HepG2 (cell line): ENCODE data around the gene MEPE. TPM values are rescaled to one million over a fixed set of nuclear protein-coding genes. Genes with fewer than 3 reads are reported as not detected.

Experiments
- ATAC-seq: fragments of 200-7000 bp; cut with Tn5 transposase; 3 replicates; pipeline ENCODE4 v1.9.1; 2020; ENCODE audit warnings: mild to moderate bottlenecking, moderate library complexity
- BruUV-seq: library from RNA; stranded (reverse); fragments of 400-500 nt; replicated peaks from 2 replicates; lab custom pipeline; 2021; lab: Mats Ljungman, UMichigan
- CTCF ChIA-PET: fragments of 300-600 bp; formaldehyde crosslinking; extraction: SDS; loops from one replicate; lab custom pipeline; 2021; ENCODE audit warnings: low total read pairs, inconsistent platforms, low intra/inter-chr PET ratio; lab: Yijun Ruan, JAX
- POLR2A ChIA-PET: fragments of 350-600 bp; sonication (Branson Sonifier 250); formaldehyde crosslinking; loops from one replicate; lab custom pipeline; 2020; ENCODE audit warnings: antibody characterized with exemption, inconsistent platforms; lab: Yijun Ruan, JAX
- DNase-seq: peaks from one replicate; pipeline ENCODE4 v3.0.0-alpha.2; 2015; ENCODE audit warnings: low spot score
- FAIRE-seq: peaks from 3 replicates; lab custom pipeline; 2011; peaks lifted over from hg19 to GRCh38; lab: Jason Lieb, UNC
- H2AFZ ChIP-seq: one replicate; pipeline ENCODE4 v1.6.1; 2011; ENCODE audit warnings: low read length, inconsistent platforms
- H3K27ac ChIP-seq: fragments of 300-600 bp; 3 replicates; pipeline ENCODE4 v1.8.0; 2011; ENCODE audit warnings: mixed run types, mild to moderate bottlenecking, mixed read lengths, low read length, inconsistent platforms; ENCODE audit not compliant: insufficient read depth; ENCODE audit errors: extremely low read length
- H3K27me3 ChIP-seq, 2 experiments: fragments of 200-600 bp in 1 of 2; 2 replicates in 1 of 2; 3 replicates in 1 of 2; pipeline versions ENCODE4 v1.6.0 to v1.8.0; 2011; ENCODE audit warnings: low read length in 2 of 2, mild to moderate bottlenecking in 2 of 2, moderate library complexity in 2 of 2, inconsistent platforms in 1 of 2; ENCODE audit not compliant: insufficient read depth in 2 of 2, control insufficient read depth in 1 of 2
- H3K36me3 ChIP-seq, 2 experiments: fragments of 200-600 bp in 1 of 2; replicated peaks in 1 of 2; 2 replicates in 1 of 2; 3 replicates in 1 of 2; pipeline versions ENCODE4 v1.5.1 to v1.8.0; 2011; ENCODE audit warnings: low read length in 2 of 2, inconsistent platforms in 1 of 2; ENCODE audit not compliant: insufficient read depth in 2 of 2, control insufficient read depth in 1 of 2
- H3K4me1 ChIP-seq: 2 replicates; pipeline ENCODE4 v1.5.1; 2012; ENCODE audit warnings: low read length, inconsistent platforms; ENCODE audit not compliant: insufficient read depth
- H3K4me2 ChIP-seq: 2 replicates; pipeline ENCODE4 v1.6.0; 2011; ENCODE audit warnings: low read depth, low read length, inconsistent platforms
- H3K4me3 ChIP-seq, 3 experiments: fragments of 200-600 bp in 1 of 3; sonication (generic), shearing (Covaris generic) in 1 of 3; replicated peaks in 1 of 3; 2 replicates each; pipeline ENCODE4 v1.5.1; 2011 to 2016; ENCODE audit warnings: low read length in 3 of 3, inconsistent platforms in 2 of 3, low read depth in 2 of 3, mild to moderate bottlenecking in 2 of 3, control low read depth in 1 of 3, mixed read lengths in 1 of 3; ENCODE audit not compliant: insufficient read depth in 1 of 3
- H3K79me2 ChIP-seq: one replicate; pipeline ENCODE4 v1.6.1; 2011; ENCODE audit warnings: low read length, inconsistent platforms; ENCODE audit not compliant: insufficient read depth
- H3K9ac ChIP-seq: 2 replicates; pipeline ENCODE4 v1.6.0; 2011; ENCODE audit warnings: mild to moderate bottlenecking, low read depth, low read length, inconsistent platforms; ENCODE audit not compliant: insufficient read depth
- H3K9me3 ChIP-seq: 2 replicates; pipeline ENCODE4 v1.5.1; 2012; ENCODE audit warnings: mild to moderate bottlenecking, low read length
- H4K20me1 ChIP-seq: 2 replicates; pipeline ENCODE4 v1.6.0; 2011; ENCODE audit warnings: inconsistent platforms, mild to moderate bottlenecking, low read length, moderate library complexity; ENCODE audit not compliant: insufficient read depth
- AKAP8 ChIP-seq: sonication (generic); formaldehyde crosslinking; IDR thresholded peaks from 2 replicates; pipeline ENCODE4 v1.5.1; 2020; ENCODE audit warnings: mild to moderate bottlenecking, missing genetic modification reagents
- IKZF4 ChIP-seq: sonication (generic); formaldehyde crosslinking; IDR thresholded peaks from 2 replicates; pipeline ENCODE4 v1.5.1; 2020; ENCODE audit warnings: borderline replicate concordance, mild to moderate bottlenecking, low read depth, missing genetic modification reagents; ENCODE audit errors: not compliant biosample characterization
- MXD3 ChIP-seq: IDR thresholded peaks from 2 replicates; pipeline ENCODE4 v1.6.1; 2016; ENCODE audit warnings: mild to moderate bottlenecking, missing biosample characterization, missing genetic modification reagents
- PAWR ChIP-seq: sonication (generic); formaldehyde crosslinking; IDR thresholded peaks from 2 replicates; pipeline ENCODE4 v1.4.0; 2020; ENCODE audit warnings: missing genetic modification reagents, mild to moderate bottlenecking, borderline replicate concordance
- SNRNP70 ChIP-seq: fragments of 200-400 bp; formaldehyde crosslinking; IDR thresholded peaks from 2 replicates; pipeline ENCODE4 v1.6.1; 2017; ENCODE audit warnings: mild to moderate bottlenecking, low read depth, low read length, moderate library complexity
- STAG1 ChIP-seq: sonication (generic); formaldehyde crosslinking; IDR thresholded peaks from 2 replicates; pipeline ENCODE4 v1.4.0; 2020; ENCODE audit warnings: missing genetic modification reagents
- ZBTB20 ChIP-seq: sonication (generic); formaldehyde crosslinking; IDR thresholded peaks from 2 replicates; pipeline ENCODE4 v1.8.1; 2023; ENCODE audit warnings: missing genetic modification reagents, low read depth, mild to moderate bottlenecking, borderline replicate concordance
- ZMYM2 ChIP-seq: sonication (generic); formaldehyde crosslinking; IDR thresholded peaks from 2 replicates; pipeline ENCODE4 v1.8.0; 2022; ENCODE audit warnings: mild to moderate bottlenecking, missing genetic modification reagents
- ZNF639 ChIP-seq: conservative IDR thresholded peaks from 2 replicates; pipeline ENCODE4 v1.6.1; 2018; ENCODE audit warnings: missing genetic modification reagents
- ZNF703 ChIP-seq: sonication (generic); formaldehyde crosslinking; IDR thresholded peaks from 2 replicates; pipeline ENCODE4 v1.5.1; 2020; ENCODE audit warnings: missing genetic modification reagents, mild to moderate bottlenecking, moderate library complexity, borderline replicate concordance
- ZNF800 ChIP-seq: sonication (generic); formaldehyde crosslinking; IDR thresholded peaks from 2 replicates; pipeline ENCODE4 v1.4.0; 2020; ENCODE audit warnings: missing genetic modification reagents
- ZSCAN22 ChIP-seq: sonication (generic); formaldehyde crosslinking; IDR thresholded peaks from 2 replicates; pipeline ENCODE4 v1.4.0; 2020; ENCODE audit warnings: mild to moderate bottlenecking, missing genetic modification reagents
- WGBS: methylation state at CpG from one replicate; pipeline ENCODE4 v1.1.6; 2017; ENCODE audit warnings: low lambda C conversion rate; 5-methylcytosine and 5-hydroxymethylcytosine counted together
- in situ Hi-C: cut with HindIII; loops from 2 replicates; pipeline ENCODE4 v1.10.0; 2017; ENCODE audit warnings: low pct_unique_long_range_greater_than_20kb; ENCODE audit not compliant: extremely low pct_ligation_motif_present
- intact Hi-C: fragments of 100-400 bp; cut with micrococcal nuclease; formaldehyde crosslinking; loops from one replicate; pipeline ENCODE4 v1.10.0; 2022; ENCODE audit not compliant: unreplicated experiment
- polyA plus RNA-seq, 8 experiments: library from polyadenylated mRNA; depleted of rRNA in 3 of 8; stranded (reverse) in 7 of 8; unstranded in 1 of 8; fragments of >200 nt; fragmentation: Illumina TruSeq in 4 of 8; extraction: Trizol in 4 of 8; gene quantifications; 2 replicates each; pipeline versions ENCODE4 v1.2.1 to v1.2.3, GENCODE V29; 2011 to 2016; ENCODE audit warnings: low read depth in 4 of 8, missing spikeins in 1 of 8, mixed read lengths in 1 of 8; ENCODE audit not compliant: insufficient read depth in 1 of 8
- total RNA-seq, 5 experiments: library from RNA; depleted of rRNA; stranded (reverse); fragments of >200 nt; fragmentation: Illumina TruSeq; extraction: Trizol; gene quantifications; 2 replicates each; pipeline ENCODE4 v1.2.3, GENCODE V29; 2016; ENCODE audit warnings: low read depth in 1 of 5
- TF ChIP-seq, protein P1 (sequence below): sonication (generic); formaldehyde crosslinking; IDR thresholded peaks from 2 replicates; pipeline ENCODE4 v1.4.0; 2020; ENCODE audit warnings: missing genetic modification reagents
- TF ChIP-seq, protein P2 (sequence below): sonication (generic); formaldehyde crosslinking; conservative IDR thresholded peaks from 2 replicates; pipeline ENCODE4 v1.8.0; 2022; ENCODE audit warnings: missing genetic modification reagents

The MEPE gene
- total and polyA plus RNA-seq, 2 of the 13 experiments (the other 11 are each of a cell fraction or from before 2014, with no cell fraction given): 0.04 TPM; not detected in 1

GRCh38 chr4:87835743-87836142, 3.0 kb downstream of the MEPE start (continued):
- no peak for TF ChIP-seq ZNF800 (CRISPR knock-in tag)
- TF ChIP-seq, protein P1, sequence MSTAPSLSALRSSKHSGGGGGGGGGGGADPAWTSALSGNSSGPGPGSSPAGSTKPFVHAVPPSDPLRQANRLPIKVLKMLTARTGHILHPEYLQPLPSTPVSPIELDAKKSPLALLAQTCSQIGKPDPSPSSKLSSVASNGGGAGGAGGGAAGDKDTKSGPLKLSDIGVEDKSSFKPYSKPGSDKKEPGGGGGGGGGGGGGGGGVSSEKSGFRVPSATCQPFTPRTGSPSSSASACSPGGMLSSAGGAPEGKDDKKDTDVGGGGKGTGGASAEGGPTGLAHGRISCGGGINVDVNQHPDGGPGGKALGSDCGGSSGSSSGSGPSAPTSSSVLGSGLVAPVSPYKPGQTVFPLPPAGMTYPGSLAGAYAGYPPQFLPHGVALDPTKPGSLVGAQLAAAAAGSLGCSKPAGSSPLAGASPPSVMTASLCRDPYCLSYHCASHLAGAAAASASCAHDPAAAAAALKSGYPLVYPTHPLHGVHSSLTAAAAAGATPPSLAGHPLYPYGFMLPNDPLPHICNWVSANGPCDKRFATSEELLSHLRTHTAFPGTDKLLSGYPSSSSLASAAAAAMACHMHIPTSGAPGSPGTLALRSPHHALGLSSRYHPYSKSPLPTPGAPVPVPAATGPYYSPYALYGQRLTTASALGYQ (CRISPR knock-in tag): no peak
- no peak for TF ChIP-seq ZNF703 (CRISPR knock-in tag)
- no peak for TF ChIP-seq ZMYM2
- TF ChIP-seq, all 625 proteins: peak for 0

- DNase-seq (no peak), ATAC-seq (peak; percentile 74), FAIRE-seq (no peak)
- no peak overlapping the region for H2AFZ ChIP-seq
- H3K4me3 ChIP-seq: no peak overlapping the region
- ChIA-PET POLR2A (interaction anchor here (1.3 kb wide), 1 partner anchor 568 kb away, joined by 3 read pairs; no protein-coding TSS in a partner anchor), CTCF (interaction anchor here (4.2 kb wide), 1 partner anchor 159 kb away, joined by 39 read pairs; no protein-coding TSS in a partner anchor)
- H3K4me1 ChIP-seq: no peaks in the 10 kb centered on the region
- peaks cover 2 to 18% of the 10 kb centered on the region in 2 experiments; a peak in 1 of 5 replicates for H3K27me3 ChIP-seq
- no peaks in the 10 kb centered on the region for H3K9me3 ChIP-seq
- no peaks in the 10 kb centered on the region for H3K36me3 ChIP-seq
- intact Hi-C loops (loop anchor here (1.0 to 5.0 kb wide), 2 partner anchors 159 to 226 kb away; no protein-coding TSS in a partner anchor), in situ Hi-C loops (loop anchor here (5.0 to 25.0 kb wide), 2 partner anchors 156 to 576 kb away; no protein-coding TSS in a partner anchor)
- H3K9ac ChIP-seq: no peak overlapping the region
- H3K27ac ChIP-seq: no peak overlapping the region
- H4K20me1 ChIP-seq: no peaks in the 10 kb centered on the region
- H3K79me2 ChIP-seq: no peaks in the 10 kb centered on the region
- H3K4me2 ChIP-seq: no peak overlapping the region
- WGBS: 12% methylated on average over 6 of the region's 6 CpGs
- BruUV-seq: no TSS peak
- TF ChIP-seq ZNF639: no peak
- no peak for TF ChIP-seq MXD3 (CRISPR knock-in tag)
- TF ChIP-seq PAWR: no peak
- TF ChIP-seq AKAP8: no peak
- no peak for TF ChIP-seq SNRNP70
- TF ChIP-seq IKZF4 (CRISPR knock-in tag): no peak
- no peak for TF ChIP-seq ZBTB20 (CRISPR knock-in tag)
- peak; percentile 42 for TF ChIP-seq STAG1 (CRISPR knock-in tag)
- TF ChIP-seq, protein P2, sequence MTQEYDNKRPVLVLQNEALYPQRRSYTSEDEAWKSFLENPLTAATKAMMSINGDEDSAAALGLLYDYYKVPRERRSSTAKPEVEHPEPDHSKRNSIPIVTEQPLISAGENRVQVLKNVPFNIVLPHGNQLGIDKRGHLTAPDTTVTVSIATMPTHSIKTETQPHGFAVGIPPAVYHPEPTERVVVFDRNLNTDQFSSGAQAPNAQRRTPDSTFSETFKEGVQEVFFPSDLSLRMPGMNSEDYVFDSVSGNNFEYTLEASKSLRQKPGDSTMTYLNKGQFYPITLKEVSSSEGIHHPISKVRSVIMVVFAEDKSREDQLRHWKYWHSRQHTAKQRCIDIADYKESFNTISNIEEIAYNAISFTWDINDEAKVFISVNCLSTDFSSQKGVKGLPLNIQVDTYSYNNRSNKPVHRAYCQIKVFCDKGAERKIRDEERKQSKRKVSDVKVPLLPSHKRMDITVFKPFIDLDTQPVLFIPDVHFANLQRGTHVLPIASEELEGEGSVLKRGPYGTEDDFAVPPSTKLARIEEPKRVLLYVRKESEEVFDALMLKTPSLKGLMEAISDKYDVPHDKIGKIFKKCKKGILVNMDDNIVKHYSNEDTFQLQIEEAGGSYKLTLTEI: no peak
- TF ChIP-seq ZSCAN22 (CRISPR knock-in tag): no peak
Observed at GRCh38 chr4:87838205-87838604, 5.4 kb downstream of the MEPE start.
